OCI-LY3 (cell line): ENCODE results near the gene SPDYE18.
"Not testable (repeated sequence)": the region's sequence is repeated elsewhere in the genome, so short reads cannot be mapped to it uniquely, and the experiment has no call there.

Experiments
- H2AFZ ChIP-seq: fragments of 200-600, 300-600 bp; shearing (Covaris generic); 2 replicates; pipeline ENCODE4 v1.6.0; 2014; ENCODE audit warnings: antibody characterized with exemption, low read depth, low read length
- H3K27ac ChIP-seq: fragments of 200-600, 300-600 bp; sonication (generic); 2 replicates; pipeline ENCODE4 v1.5.1; 2014; ENCODE audit warnings: mild to moderate bottlenecking, low read length, moderate library complexity, mixed read lengths
- H3K27me3 ChIP-seq: fragments of 200-600, 300-600 bp; sonication (generic); 2 replicates; pipeline ENCODE4 v1.6.1; 2014; ENCODE audit warnings: low read depth, low read length, mixed read lengths
- H3K36me3 ChIP-seq: fragments of 200-600, 300-600 bp; sonication (generic); replicated peaks from 2 replicates; pipeline ENCODE3; 2014; ENCODE audit warnings: low read depth, low read length, mixed read lengths
- H3K4me1 ChIP-seq: fragments of 300-600, 200-600 bp; sonication (generic); 2 replicates; pipeline ENCODE4 v1.6.1; 2014; ENCODE audit warnings: low read length, mixed read lengths
- H3K4me2 ChIP-seq: fragments of 200-600, 300-600 bp; sonication (generic); 2 replicates; pipeline ENCODE4 v1.6.1; 2014; ENCODE audit warnings: low read length, mixed read lengths
- H3K4me3 ChIP-seq: fragments of 300-600, 200-600 bp; sonication (generic); 2 replicates; pipeline ENCODE4 v1.5.1; 2014; ENCODE audit warnings: antibody characterized with exemption, mild to moderate bottlenecking, low read length, moderate library complexity
- H3K79me2 ChIP-seq: fragments of 300-600, 200-600 bp; shearing (Covaris generic); 2 replicates; pipeline ENCODE4 v1.6.1; 2014; ENCODE audit warnings: mild to moderate bottlenecking, low read length, mixed read lengths
- H3K9ac ChIP-seq: fragments of 300-600, 200-600 bp; shearing (Covaris generic); 2 replicates; pipeline ENCODE4 v1.6.0; 2014; ENCODE audit warnings: mild to moderate bottlenecking, low read length, moderate library complexity
- H3K9me3 ChIP-seq: fragments of 200-600, 300-600 bp; shearing (Covaris generic); 2 replicates; pipeline ENCODE4 v1.6.1; 2014; ENCODE audit warnings: low read length, mixed read lengths; ENCODE audit not compliant: insufficient read depth
- H4K20me1 ChIP-seq: fragments of 200-600, 300-600 bp; sonication (generic); 2 replicates; pipeline ENCODE4 v1.6.1; 2016; ENCODE audit warnings: low read length, mixed read lengths; ENCODE audit not compliant: insufficient read depth

The SPDYE18 gene, protein sequence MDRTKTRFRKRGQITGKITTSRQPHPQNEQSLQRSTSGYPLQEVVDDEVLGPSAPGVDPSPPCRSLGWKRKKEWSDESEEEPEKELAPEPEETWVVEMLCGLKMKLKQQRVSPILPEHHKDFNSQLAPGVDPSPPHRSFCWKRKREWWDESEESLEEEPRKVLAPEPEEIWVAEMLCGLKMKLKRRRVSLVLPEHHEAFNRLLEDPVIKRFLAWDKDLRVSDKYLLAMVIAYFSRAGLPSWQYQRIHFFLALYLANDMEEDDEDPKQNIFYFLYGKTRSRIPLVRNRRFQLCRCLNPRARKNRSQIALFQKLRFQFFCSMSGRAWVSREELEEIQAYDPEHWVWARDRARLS

DNA sequence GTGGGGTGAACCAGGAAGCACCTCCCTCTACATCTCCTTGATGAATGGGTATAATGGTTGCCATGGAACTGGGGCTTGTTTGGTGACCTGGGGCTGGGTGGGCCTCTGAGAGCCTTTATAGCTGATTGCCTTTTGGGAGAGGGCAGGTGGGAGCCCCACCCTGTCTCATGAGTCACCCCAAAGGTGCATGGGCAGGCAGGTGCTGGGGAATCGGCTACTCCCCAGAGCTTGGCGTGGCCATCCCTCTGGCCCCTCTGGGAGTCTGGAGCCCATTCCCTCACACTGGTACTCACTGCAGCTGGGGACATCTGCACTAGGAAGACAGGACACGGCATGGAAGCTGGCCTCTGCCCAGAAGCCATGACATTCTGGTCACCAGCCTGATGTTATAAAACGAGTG lies at the start of gene SPDYE18:
TSS of gene SPDYE18 (minus strand) at position 2 of the 400 bp plus-strand sequence. CDS start 2,046 bp downstream, outside the sequence.
- not testable (repeated sequence) for H3K27ac ChIP-seq

DNA sequence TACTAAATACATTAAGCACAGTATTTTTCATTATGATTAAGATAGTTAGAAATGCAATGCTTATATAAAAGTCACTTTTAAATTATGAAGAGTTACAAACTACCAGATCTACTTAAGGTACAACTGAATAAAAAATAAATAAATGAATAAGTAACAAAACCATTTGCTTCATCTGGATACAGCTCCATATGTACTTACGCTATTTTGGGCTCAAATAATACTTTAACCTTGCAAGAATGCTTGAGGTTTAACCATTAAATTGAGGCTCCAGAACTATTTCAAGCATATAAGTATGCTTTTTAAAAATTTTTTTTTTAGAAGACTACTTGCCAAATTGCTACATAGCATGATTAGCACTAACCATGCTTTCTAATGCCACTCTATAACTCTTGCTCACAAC lies 46.0 kb upstream of the SPDYE18 start:
- H3K36me3 ChIP-seq, H2AFZ ChIP-seq, H3K4me2 ChIP-seq, H3K27ac ChIP-seq, H3K27me3 ChIP-seq, H4K20me1 ChIP-seq, H3K79me2 ChIP-seq, H3K9me3 ChIP-seq, H3K4me1 ChIP-seq, H3K4me3 ChIP-seq, H3K9ac ChIP-seq: not testable (repeated sequence)

More for the DNA sequence above, at the start of gene SPDYE18:
- H2AFZ ChIP-seq, H3K9me3 ChIP-seq, H3K36me3 ChIP-seq, H4K20me1 ChIP-seq, H3K27me3 ChIP-seq, H3K4me2 ChIP-seq, H3K79me2 ChIP-seq, H3K4me3 ChIP-seq, H3K9ac ChIP-seq, H3K4me1 ChIP-seq: not testable (repeated sequence)

DNA sequence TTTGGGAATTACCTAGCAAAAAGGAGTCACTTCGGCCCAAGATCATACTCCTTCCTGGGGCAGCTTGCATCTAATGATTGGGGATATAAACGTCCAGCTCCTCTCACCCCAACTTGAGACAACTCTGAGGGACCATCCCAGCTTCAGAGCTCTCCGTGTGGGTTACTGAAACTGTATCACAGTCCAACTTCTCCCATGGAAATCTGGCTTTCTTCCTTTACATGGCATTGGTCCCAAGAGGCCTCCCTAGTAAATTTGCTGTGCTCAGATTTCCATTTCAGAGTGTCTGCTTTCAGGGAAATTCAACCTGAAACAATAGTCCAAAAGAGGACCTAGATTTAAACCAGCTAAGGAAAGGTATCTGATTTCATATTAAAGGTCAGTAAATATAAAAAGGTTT lies 45.3 kb upstream of the SPDYE18 start:
- H3K9ac ChIP-seq, H3K27me3 ChIP-seq, H3K4me3 ChIP-seq, H3K4me2 ChIP-seq, H3K36me3 ChIP-seq, H3K9me3 ChIP-seq, H3K27ac ChIP-seq, H4K20me1 ChIP-seq, H3K4me1 ChIP-seq, H2AFZ ChIP-seq, H3K79me2 ChIP-seq: not testable (repeated sequence)

DNA sequence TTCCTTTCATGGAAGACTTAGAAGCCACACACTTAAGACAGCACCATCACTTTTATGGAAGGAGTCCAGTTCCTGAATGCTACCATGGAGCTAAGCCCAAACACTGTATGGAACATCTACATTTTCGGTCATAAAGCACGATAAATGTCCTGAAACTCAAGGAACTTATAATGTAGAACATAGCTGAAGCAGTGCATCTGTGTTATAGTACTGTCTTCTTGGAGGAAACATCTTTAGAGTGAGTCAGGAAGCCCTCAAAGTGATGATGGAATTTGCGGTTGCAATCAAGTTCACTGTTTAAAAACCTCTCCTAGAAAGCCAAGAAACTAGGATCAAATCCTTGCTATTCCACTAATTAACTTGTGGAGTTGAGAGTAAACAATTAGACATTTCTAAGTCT lies 43.5 kb upstream of the SPDYE18 start:
- not testable (repeated sequence) for H3K9ac ChIP-seq, H4K20me1 ChIP-seq, H3K4me1 ChIP-seq, H3K4me2 ChIP-seq, H2AFZ ChIP-seq, H3K79me2 ChIP-seq, H3K27ac ChIP-seq, H3K9me3 ChIP-seq, H3K36me3 ChIP-seq, H3K4me3 ChIP-seq, H3K27me3 ChIP-seq

DNA sequence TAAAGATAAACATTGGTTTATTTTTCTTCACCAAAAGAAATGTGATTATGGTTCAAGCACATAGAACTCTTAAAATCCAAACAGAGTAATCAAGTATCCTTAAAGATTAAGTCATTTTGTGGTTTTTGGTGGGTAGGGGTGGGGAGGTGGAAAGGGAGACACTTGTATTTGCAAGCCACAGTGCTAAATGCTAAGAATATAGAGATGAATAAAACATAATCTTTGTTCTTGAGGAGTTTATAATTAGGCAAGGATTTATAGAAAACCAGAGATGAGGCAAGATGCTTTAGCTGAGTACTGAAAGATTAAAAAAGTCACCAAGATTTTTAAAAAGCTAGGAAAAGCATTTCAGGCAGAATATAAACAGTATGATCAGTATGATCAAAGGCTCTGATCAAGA lies 40.3 kb upstream of the SPDYE18 start:
- H3K4me3 ChIP-seq, H3K9me3 ChIP-seq, H3K27me3 ChIP-seq, H3K27ac ChIP-seq, H4K20me1 ChIP-seq, H3K4me1 ChIP-seq, H3K4me2 ChIP-seq, H3K9ac ChIP-seq, H3K36me3 ChIP-seq, H2AFZ ChIP-seq, H3K79me2 ChIP-seq: not testable (repeated sequence)

DNA sequence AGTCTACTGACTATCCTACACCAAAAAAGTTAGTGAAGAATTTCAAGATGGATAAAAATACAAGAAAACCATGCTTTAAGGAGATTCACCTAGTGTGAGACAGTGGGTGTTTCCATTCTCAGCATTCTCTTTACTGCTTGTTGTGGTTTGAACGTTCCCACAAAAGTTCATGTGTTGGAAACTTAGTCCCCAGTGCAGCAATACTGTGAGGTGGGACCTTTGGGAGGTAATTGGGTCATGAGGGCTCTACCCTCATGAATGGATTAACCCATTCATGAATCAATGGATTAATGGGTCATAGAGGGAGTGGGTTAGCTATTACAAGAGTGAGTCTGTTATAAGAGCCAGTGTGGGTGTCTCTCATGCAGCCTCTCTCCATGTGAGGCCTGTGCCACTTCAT lies 38.8 kb upstream of the SPDYE18 start:
- H2AFZ ChIP-seq, H3K79me2 ChIP-seq, H3K27ac ChIP-seq, H4K20me1 ChIP-seq, H3K4me2 ChIP-seq, H3K9me3 ChIP-seq, H3K9ac ChIP-seq, H3K4me3 ChIP-seq, H3K4me1 ChIP-seq, H3K36me3 ChIP-seq, H3K27me3 ChIP-seq: not testable (repeated sequence)

DNA sequence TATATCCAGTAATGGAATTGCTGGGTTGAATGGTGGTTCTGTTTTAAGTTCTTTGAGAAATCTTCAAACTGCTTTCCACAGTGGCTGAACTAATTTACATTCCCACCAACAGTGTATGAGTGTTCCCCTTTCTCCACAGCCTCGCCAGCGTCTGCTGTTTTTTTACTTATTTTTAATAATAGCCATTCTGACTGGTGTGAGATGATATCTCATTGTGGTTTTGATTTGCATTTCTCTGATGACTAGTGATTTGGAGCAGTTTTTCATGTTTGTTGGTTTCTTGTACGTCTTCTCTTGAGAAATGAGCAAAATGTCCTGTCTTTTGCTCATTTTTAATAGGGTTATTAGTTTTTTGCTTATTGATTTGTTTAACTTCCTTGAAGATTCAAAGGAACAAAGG lies 38.1 kb upstream of the SPDYE18 start:
- H3K79me2 ChIP-seq, H3K4me2 ChIP-seq, H3K9me3 ChIP-seq, H4K20me1 ChIP-seq, H3K4me1 ChIP-seq, H3K9ac ChIP-seq, H2AFZ ChIP-seq, H3K27me3 ChIP-seq, H3K36me3 ChIP-seq, H3K27ac ChIP-seq, H3K4me3 ChIP-seq: not testable (repeated sequence)

DNA sequence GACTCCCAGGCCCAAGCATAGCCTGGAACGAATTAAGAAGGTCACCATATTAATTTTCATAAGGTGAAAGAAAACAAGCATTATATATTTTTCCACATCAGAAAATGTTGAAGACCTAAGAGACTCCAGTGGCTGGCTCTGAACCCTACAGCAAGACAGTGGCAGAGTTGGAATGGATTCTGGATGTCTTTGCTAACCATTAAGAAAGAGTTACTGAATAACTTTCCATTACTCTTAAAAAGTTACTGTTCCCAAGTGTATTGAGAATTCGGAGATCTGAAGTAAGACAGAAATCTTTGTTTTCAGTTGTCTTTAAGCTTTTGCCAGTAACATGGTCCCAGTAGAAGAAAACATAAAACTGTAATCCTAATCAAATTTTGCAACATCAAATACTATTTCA lies 29.9 kb upstream of the SPDYE18 start:
- H3K27me3 ChIP-seq, H2AFZ ChIP-seq, H3K36me3 ChIP-seq, H3K27ac ChIP-seq, H3K4me1 ChIP-seq, H3K9me3 ChIP-seq, H3K4me3 ChIP-seq, H3K9ac ChIP-seq, H4K20me1 ChIP-seq, H3K4me2 ChIP-seq, H3K79me2 ChIP-seq: not testable (repeated sequence)

DNA sequence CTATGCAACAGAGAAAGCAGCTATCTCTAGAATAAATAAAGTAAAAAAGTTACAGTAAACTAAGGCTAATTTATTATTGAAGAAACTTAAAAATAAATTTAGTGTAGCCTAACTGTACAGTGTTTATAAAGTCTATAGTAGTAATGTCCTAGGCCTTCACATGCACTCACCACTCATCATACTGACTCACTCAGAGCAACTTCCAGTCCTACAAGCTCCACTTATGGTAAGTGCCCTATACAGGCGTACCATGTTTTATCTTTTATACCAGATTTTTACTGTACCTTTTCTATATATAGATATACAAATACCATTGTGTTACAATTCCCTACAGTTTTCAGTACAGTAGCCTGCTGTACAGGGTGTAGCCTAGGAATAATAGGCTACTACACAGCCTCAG lies 19.8 kb upstream of the SPDYE18 start:
- not testable (repeated sequence) for H3K36me3 ChIP-seq, H3K27ac ChIP-seq, H3K4me3 ChIP-seq, H3K79me2 ChIP-seq, H3K9me3 ChIP-seq, H2AFZ ChIP-seq, H3K27me3 ChIP-seq, H3K4me2 ChIP-seq, H4K20me1 ChIP-seq, H3K9ac ChIP-seq, H3K4me1 ChIP-seq

DNA sequence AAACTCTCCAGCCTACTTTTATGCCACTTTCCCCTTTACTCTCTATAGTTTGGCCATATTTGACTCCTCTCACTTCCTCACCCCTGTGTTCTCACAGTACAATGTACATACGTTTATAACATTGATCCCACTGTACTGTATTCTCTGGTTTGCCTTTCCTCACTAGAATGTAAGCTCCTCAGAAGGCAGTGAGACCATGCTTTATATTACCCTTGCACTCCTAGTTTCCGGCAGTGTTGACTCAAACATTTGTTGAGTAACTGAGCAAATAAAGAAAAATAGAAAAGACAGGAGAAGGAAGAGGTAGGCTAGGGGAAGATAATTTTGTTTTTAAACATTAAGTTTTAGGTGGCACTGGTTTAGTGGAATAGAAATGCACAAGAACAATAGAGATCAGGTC lies 17.9 kb upstream of the SPDYE18 start:
- H4K20me1 ChIP-seq, H3K27ac ChIP-seq, H3K9me3 ChIP-seq, H3K36me3 ChIP-seq, H3K4me1 ChIP-seq, H3K4me3 ChIP-seq, H2AFZ ChIP-seq, H3K4me2 ChIP-seq, H3K27me3 ChIP-seq, H3K9ac ChIP-seq, H3K79me2 ChIP-seq: not testable (repeated sequence)
